ENCODE results near the gene REPS1.
"Not testable (repeated sequence)": the region's sequence is repeated elsewhere in the genome, so short reads cannot be mapped to it uniquely, and the experiment has no call there.

Gene REPS1

DNA sequence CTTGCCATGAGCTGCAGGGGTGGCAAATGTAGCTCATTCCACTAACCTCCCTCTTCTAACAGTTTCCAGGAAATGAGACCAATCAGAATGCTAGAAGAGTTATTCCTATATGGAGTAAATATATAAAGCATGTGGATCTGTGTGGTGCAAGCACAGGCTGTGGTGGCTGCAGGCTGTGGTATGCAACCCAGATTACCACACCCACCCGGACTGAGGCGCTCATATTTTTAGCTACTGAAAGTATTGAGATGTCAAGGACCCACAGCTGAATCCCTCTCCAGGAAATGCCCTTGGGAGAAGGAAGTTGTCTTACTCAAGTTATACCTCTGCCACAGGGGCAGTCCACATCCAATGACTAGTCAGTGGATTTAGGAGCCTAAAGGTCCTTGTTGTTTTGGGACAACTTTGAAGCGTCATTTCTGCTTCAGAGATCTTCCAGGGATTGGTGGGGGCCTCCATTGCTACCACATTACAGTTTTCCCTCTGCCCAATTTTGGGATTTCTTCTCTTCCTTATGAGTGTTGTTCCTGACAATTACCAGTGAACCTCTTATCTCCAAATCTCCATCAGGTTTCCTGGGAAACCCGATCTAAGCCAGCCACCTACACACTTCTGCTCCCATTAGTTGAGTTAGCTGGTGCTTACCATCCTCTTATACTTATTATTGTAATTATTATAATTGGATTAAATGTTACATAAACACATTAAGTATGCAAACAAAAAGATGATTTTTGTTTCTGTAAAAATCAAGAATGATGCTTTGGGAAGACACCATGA is 12.1 kb upstream of the REPS1 start:
- no peak for DNase-seq

DNA sequence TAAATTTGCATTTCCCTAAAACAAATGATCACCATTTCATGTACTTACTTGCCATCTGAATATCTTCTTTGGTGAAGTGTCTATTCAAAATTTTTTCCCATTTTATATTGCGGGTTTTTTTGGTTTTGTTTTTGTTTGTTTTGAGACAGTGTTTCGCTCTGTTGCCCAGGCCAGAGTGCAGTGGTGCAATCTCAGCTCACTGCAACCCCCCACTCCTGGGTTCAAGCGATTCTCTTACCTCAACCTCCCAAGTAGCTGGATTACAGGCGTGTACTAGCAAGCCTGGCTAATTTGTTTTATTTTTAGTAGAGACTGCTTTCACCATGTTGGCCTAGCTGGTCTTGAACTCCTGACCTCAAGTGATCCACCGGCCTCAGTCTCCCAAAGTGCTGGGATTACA is 9.1 kb upstream of the REPS1 start:
- no peak for DNase-seq

DNA sequence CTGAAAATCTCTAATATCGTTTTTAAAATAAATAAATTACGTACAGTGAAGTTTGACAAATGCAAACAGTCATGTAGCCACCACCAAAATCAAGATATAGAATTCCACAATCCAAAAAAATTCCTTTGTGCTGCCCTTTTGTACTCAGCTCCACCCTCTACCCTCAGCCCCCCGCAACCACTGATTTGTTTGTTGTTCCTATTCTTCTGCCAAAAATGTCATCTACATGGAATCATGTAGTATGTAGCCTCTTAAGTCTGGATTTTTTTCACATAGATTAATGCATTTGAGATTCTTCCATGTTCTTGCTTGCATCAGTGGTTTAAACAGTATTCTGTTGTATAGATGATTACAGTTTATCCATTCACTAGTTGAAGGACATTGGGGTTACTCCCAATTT is 8.5 kb upstream of the REPS1 start:
- no peak for DNase-seq

DNA sequence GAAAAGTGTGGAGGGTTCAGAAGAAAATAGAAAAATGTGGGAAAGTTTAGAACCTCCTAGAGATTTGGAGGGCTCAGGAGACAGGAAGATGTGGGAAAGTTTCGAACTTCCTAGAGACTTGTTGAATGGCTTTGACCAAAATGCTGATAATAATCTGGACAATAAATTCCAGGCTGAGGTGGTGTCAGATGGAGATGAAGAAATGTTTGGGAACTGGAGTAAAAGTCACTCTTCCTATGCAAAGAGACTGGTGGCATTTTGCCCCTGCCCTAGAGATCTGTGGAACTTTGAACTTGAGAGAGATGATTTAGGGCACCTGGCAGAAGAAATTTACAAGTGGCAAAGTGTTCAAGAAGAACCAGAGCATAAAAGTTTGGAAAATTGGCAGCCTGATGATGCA is 5.4 kb upstream of the REPS1 start:
- not testable (repeated sequence) for DNase-seq

DNA sequence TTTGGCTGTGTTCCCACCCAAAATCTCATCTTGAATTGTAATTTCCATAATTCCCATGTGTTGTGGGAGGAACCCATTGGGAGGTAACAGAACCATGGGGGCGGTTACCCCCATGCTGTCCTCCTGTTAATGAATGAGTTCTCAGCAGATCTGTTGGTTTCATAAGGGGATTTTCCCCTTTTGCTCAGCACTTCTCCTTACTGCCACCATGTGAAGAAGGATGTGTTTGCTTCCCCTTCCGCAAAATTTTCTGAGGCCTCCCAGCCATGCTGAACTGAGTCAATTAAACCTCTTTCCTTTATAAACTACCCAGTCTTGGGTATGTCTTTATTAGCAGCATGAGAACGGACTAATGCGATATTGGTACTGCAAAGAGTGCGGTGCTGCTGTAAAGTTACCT is 4.9 kb upstream of the REPS1 start:
- not testable (repeated sequence) for DNase-seq

DNA sequence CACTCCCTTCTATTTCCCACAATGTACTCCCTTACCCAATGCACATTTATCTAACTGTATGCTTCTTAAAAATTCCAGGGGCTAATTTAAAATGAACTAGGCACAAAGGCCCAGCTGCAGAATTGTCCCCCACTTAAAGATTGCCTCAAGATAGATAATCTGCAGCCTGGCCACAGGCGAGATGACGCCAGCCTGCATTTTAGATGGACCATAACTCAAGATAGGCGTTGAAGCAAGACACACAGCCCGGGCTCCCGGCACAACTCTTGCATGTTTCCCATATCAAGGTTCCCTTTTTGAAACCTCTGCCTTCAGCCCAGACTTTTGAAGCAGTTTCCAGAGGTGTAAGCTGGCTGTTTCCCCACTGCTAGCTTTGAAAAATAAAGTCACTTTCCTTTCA is 3.2 kb upstream of the REPS1 start:
- DNase-seq = no peak

DNA sequence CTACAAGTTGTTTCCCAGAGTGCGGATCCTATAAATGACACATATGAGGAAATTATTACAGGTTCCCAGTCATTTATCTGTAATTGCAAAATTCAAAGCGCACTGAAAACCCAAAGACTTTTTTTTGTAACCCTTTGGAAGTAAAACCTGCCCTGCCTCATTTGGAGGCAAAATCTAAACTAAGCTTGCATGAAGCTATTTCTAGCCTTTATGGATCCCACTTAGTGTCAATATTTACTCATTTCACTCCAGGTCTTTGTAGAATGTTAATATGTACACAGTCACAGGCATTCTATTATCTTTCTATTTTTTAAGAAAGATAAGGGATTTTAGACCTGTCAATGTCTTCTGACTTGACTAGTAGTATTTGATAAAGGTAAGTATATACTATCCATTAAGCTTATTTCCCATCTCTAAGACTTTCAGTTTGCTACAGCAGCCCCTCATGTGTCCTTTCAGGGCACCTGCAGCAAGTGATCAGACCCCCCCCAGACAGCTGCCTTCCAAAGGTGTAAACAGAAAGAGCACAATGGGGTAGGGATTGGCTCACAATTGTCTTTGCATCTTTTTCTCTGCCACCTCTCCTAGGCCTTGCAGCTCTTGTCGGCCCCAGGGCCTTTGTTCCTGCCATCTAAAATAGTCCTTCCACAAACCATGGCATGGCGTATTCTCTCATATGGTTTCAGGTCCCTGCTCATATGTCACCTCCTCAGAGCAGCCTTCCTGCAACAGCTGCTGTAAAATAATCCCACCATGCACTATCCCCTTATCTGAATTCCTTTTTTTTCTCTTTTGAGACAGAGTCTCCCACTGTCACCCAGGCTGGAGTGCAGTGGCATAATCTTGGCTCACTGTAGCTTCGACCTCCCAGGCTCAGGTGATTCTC is 1.3 kb upstream of the REPS1 start:
- no peak for DNase-seq

DNA sequence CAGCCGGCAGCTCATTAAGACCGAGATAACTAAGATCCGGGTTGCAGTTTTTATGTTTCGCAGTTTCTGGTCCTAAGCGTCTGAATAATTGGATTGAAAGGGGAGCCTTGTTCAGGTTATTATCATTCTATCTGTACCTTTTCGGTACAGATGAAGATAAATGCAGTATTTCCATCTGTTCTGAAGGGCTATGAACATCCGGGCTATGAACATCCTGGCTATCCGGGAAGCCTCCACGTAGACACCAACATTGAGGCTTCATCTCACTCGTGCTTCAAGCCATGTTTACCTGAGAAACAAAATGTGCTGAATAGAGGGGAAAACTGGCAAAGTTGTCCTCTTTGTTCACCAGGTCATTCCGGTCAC is 399 bp upstream of the REPS1 start:
- no peak for DNase-seq

DNA sequence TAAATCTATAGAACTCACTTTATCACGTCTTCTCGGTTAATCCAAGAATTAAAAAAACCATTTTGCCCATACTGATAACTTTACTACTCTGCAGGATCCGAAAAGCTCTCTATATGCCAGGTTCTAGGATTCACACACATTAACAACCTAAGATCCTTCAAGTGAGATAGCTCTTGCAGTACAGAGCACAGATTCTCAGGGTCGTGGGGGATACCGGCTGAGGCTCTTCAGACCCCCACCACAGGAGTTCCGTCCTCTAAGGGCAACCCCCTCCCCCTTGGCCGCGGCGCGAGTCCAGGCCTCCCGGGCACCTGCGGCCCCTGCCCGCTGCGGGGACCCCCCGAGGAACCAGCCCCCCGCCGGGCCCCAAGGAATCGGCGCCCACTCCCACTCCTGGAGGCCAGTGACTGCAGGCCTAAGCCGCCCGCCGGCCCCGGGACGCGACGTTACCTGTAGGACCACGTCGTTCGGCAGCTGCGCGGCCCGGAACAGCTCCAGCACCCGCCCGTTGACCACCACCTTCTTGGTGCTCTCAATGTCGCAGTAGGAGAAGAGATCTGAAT is 892 bp downstream of the REPS1 start:
- no peak for DNase-seq

DNA sequence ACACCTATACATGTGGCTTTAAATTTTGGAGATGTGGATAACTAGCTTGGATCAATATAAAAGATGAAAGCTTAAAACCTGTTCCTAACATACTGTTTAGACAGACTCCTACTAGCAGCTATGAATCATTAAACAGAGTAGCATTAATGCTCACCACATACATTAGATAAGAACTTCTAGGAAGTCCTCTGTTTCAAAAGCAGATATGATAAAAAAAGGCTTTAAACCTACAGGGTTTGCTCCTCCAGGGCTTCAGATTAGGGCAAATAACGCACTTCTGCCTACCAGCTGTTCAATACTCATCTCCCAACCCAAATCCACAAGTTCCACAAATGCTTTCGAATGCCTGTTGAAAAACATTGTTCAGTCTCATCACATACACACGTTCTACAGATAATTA is 1.5 kb downstream of the REPS1 start:
- no peak for DNase-seq

DNA sequence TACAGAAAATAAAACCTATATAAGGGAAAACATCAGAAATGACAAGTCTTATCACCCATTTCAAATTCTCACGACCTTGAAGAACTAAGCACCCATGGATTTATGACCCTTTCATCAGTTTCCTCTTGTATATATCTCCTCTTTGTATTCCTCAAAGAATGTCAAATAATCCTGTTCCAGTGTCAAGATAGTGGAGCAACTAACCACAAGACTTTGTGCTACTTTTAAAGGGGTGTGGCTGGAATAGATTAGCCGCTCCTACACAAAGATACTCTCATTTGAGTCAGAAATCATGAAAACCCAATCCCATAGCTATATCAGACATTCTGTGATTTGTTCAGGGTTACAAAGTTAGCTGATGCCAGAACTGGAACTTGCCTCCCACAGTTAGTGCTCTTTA is 6.6 kb downstream of the REPS1 start:
- DNase-seq = no peak

DNA sequence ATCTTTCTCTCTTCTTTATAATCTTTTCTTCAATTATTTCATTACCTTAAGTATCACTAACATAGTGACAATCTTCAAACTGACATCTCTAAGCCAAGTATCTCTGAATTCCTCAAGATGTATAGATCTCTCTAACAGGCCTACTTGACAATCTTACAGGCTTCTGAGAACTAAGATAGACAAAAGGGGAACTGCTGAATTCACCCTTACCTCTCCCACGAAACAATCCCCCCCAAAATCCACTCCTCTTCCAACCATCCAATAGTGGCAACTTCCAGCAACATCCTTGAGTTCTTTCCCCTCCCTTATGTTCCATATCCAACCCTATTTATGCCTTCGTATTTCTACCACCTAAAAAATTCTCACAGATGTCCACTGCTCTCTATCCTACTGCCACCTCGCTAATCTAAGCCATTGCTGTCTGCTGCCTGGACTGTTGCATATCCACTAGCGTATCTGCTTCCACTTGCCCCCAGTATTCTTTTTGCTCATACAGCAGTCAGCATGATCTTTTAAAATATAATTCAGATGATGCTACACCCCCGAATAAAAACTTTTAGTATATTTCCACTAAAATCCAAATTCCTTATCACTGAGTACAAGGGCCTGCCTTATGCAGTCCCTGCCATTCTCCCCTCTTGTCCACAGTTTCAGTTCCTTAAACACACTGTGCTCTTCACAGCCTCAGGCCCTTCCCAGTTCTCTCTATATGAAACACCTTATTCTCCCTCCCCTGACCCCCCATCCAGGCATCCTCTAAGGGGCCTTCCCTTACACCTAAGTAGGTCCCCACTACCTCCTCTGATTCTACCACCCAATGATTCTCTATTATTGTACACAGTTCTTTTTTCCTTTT is 8.0 kb downstream of the REPS1 start:
- DNase-seq = no peak

DNA sequence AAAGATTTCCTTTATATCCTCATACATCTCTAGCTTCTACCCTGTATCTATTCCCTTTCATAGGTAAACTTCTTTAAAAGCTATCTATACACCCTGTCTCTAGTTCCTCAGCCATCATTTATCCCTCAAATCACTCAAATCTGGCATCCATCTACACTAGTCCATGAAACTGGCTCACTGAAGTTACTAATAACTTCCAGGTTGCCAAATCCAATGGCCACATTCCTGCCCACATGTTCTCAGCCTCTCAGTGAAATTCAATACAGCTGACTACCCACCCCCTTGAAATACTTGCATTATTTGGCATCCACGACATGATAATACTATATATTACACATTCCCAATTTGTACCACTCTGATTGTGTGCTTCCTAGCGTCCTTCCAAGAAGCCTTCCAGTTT is 8.7 kb downstream of the REPS1 start:
- DNase-seq = no peak

DNA sequence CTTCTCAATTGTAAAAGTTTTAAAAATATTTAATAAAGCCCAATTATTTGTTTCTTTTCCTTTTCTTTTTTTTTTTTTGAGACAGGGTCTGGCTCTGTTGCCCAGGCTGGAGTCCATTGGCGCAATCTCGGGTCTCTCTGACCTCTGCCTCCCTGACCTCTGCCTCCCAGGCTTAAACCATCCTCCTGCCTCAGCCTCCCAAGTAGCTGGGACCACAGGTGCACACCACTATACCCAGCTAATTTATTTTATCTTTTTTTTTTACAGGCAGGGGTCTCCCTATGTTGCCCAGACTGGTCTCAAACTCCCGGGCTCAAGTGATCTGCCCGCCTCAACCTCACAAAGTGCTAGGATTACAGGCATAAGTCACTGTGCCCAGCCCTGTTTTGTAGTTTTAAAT is 9.8 kb downstream of the REPS1 start:
- DNase-seq = no peak

DNA sequence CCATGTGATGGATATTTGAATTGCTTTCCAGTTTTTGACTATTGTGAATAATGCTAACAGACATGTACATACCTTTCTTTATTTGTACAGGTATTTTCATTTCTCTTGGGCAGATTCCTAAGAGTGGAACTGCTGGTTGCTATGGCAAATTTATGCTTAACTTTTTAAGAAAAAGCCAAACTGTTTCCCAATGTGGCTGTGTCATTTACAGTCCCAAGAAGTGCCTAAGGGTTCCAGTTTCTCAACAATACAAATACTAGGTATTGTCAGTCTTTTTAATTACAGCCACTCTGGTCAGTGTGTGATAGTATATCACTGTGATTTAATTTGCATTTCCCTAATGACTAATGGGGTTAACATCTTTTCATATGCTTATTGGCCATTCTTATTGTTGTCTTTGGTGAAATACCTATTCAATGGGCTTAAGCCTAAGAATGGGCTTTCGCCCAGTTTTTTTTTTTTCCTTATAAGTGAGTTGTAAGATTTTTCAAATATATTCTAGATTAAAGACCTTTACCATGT is 10.3 kb downstream of the REPS1 start:
- DNase-seq = no peak

DNA sequence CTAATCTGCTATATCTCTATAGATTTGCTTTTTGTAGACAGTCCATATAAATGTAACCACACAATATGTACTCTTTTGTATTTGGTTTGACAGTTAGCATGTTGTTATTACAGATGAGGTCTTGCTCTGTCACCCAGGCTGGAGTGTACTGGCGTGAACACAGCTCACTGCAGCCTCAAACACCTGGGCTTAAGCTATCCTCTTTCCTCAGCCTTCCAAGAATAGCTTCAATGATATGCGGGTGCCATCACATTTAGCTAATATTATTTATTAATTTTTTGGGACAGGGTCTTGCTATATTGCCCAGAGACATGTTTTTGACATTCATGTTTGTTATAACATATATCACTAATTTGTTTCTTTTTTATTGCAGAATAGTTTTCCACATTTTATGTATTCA is 10.8 kb downstream of the REPS1 start:
- no peak for DNase-seq

DNA sequence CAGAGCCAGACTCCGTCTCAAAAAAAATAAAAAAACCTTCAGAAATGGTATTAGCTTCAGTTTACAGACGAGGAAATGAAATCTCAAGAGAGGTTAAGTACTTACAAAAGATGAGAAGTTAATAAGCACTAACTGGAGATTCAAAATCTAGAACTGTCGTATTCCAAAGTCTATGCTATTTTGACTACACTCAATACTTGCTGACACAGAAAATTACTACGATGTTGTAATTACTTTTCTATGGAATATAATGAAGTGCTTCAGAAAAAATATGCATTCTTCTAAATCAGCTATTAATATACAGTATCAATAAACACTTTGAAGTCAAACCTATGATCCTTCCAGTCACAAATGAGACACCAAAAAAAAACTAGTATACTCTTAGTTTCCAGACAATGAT is 12.2 kb downstream of the REPS1 start:
- DNase-seq = no peak

DNA sequence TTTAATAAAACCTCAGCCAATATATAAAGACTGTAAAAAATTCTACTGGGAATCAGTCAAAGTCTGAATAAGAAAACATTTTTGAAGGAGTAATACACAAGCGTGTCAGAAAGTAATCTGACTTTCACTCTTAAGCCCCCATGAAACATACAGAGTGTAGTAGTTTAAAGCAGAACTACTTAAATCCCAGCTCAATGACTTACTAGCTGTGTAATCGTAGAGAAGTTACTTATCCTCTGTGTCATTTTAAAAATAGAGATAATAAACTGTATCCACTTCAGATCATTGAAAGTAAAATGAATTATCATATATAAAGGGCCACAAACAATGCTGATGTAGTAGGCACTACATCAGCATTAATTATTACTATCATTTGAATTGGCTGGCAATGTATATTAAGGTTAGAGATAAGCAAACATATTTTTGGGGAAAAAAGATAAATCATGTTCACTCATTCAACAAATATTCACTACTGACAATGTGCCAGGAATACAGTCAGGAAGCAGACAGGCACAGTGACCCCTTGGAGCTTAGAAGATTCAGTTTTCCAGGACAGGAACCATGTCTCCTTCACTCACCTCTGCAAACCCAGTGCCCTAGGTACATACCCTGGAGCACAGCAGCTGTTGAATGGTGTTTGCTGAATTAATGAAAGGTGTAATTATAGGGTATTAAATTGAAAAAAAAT is 14.4 kb downstream of the REPS1 start:
- DNase-seq = no peak

DNA sequence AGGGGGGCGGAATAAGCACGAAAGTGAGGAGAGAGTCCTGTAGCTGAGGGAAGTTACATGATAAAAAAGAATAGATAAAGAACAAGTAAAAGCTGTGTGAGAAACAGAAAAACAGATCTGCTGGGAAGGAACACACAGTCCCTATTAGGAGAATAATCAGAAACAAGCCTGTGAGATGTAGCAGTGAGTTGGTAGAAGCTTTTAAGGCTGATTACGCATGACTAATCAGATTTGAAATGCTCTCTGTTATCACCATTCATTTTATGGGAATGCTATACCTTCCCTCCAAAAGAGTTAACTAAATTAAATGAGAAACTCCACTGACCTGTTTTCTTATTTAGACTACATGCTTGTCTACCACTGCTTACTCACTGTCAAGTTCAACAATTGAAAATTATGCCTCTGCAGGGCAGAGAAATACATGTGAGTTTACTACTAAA is 15.8 kb downstream of the REPS1 start:
- no peak for DNase-seq

DNA sequence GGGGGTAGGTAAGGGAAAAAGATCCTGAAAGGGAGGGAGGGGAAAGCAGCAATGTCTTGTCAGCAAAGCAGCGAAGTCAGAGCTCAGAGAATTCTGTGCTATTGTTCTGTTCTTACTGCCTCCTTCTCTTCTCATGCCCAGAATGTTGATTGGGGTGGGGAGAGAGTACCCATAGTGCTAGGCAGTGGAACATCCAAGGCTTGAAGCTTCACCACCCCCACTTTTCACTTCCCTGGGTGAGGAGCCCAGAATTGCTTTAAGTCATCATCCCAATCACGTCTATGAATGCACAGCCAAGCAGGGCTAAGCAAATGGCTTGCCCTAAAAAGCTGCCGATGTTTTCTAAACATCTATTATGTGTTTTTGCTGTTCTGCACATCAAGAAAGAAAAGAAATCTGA is 16.5 kb downstream of the REPS1 start:
- DNase-seq = no peak

DNA sequence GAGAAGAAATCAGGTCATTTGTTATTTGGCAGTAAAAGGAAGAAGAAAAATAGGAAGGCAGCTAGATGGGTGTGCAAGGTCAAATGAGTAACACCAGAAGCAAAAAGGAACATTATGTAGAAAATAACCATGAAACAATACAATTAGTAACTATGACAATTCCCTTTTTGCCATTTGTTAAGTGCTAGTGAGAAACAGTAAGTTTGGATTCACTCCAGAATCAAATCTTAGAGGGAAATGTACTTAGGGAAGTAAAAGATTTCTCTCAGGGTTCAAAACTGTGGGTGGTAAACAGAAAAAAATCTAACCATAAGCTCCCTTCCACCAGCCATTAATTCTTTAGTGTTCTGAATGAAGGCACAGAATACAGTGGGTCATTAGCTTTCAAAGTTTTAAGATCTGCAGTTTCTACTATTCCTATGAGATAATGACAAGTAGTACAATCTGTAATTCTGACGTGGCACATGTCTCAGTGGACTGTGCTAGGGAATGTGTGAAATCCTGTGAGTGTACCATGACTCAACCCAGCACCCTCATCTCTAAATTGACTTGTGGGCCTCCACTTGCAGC is 17.1 kb downstream of the REPS1 start:
- no peak for DNase-seq

DNA sequence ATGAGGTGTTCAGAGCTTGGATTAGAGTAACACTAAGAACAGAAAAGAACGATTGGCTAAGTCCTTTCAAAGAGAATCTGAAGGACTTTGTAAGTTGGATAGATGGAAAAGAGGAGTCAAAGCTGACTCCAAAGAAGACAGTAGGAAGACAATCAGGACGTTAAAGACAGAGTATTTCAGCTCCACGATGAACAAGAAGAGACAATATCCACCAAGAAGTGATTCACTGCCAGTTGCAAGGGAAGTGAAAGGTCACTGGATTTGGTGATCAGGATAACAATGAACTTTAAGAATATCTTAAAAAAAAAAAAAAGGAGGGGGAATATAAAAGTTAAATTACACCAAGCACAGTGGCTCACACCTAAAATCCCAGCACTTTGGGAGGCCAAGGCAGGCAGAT is 17.9 kb downstream of the REPS1 start:
- no peak for DNase-seq

Data from NCI-H510A (cell line).